NB4 (cell line): ENCODE measurements around the gene MPC2.

Experiments
- DNase-seq: peaks from one replicate; pipeline ENCODE4 v3.0.0; 2010; ENCODE audit warnings: low read depth
- H3K4me3 ChIP-seq: one replicate; pipeline ENCODE4 v1.5.1; 2011; ENCODE audit warnings: mild to moderate bottlenecking, low read depth, low read length, moderate library complexity
- MYC ChIP-seq: IDR thresholded peaks from 2 replicates; pipeline ENCODE4 v1.6.1; 2011; ENCODE audit warnings: low read depth, low read length
- POLR2A ChIP-seq: IDR thresholded peaks from 2 replicates; pipeline ENCODE4 v1.6.1; 2011; ENCODE audit warnings: mild to moderate bottlenecking; ENCODE audit not compliant: insufficient read length; ENCODE audit errors: extremely low read depth
- TF ChIP-seq, protein P1 (sequence below): IDR thresholded peaks from 2 replicates; pipeline ENCODE4 v1.6.1; 2011; ENCODE audit warnings: low read depth, low read length
- TF ChIP-seq, protein P2 (sequence below): IDR thresholded peaks from one replicate; pipeline ENCODE4 v1.5.1; 2012; ENCODE audit warnings: low read depth, low read length

Gene MPC2

DNA sequence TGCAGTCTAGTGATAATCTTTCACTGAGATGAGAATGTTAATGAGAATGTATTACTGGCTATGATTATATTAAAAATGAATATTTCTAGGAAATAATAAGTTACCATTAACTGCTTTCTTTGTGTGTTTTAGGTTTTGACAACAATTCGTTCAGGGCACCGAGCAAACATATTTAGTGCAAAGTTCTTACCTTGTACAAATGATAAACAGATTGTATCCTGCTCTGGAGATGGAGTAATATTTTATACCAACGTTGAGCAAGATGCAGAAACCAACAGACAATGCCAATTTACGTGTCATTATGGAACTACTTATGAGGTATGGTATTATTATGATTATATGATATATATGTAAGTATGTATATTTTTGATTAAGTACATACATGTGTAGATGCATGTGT, 37.8 kb upstream of the MPC2 start:
- TF ChIP-seq, protein P1, sequence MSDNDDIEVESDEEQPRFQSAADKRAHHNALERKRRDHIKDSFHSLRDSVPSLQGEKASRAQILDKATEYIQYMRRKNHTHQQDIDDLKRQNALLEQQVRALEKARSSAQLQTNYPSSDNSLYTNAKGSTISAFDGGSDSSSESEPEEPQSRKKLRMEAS = no peak
- no peak for TF ChIP-seq POLR2A
- TF ChIP-seq MYC = no peak
- TF ChIP-seq, protein P2, sequence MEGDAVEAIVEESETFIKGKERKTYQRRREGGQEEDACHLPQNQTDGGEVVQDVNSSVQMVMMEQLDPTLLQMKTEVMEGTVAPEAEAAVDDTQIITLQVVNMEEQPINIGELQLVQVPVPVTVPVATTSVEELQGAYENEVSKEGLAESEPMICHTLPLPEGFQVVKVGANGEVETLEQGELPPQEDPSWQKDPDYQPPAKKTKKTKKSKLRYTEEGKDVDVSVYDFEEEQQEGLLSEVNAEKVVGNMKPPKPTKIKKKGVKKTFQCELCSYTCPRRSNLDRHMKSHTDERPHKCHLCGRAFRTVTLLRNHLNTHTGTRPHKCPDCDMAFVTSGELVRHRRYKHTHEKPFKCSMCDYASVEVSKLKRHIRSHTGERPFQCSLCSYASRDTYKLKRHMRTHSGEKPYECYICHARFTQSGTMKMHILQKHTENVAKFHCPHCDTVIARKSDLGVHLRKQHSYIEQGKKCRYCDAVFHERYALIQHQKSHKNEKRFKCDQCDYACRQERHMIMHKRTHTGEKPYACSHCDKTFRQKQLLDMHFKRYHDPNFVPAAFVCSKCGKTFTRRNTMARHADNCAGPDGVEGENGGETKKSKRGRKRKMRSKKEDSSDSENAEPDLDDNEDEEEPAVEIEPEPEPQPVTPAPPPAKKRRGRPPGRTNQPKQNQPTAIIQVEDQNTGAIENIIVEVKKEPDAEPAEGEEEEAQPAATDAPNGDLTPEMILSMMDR = no peak
- H3K4me3 ChIP-seq = no peak overlapping the region
- no peak for DNase-seq

GRCh38 chr1:167973832-167974231, 37.0 kb upstream of the MPC2 start:
- no peak overlapping the region for H3K4me3 ChIP-seq
- DNase-seq = no peak
- TF ChIP-seq POLR2A = no peak
- TF ChIP-seq, protein P2 = no peak
- TF ChIP-seq MYC = no peak
- TF ChIP-seq, protein P1 = no peak

DNA sequence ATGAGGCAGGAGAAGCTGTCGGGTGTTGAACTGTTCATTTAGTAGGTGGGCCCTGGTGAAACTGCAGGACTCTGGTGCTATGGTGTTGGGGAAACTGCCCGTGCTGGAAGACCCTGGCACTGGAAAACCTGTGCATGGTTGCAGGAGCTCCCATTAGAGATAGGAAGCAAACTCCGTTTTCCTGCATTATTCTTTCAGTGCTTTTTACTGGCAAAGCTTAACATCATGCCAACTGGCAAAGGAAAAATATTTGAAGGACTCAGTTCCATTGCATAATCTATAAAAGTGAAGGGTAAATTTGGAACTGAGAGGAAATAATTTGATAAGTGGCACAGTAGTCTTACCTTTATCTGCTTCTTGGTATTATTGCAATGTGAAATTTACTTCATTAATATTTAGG, 31.7 kb upstream of the MPC2 start:
- TF ChIP-seq POLR2A (no peak), MYC (no peak)
- TF ChIP-seq, protein P2 = no peak
- TF ChIP-seq, protein P1 = no peak
- no peak overlapping the region for H3K4me3 ChIP-seq
- no peak for DNase-seq

GRCh38 chr1:167966050-167966449, 29.2 kb upstream of the MPC2 start:
- TF ChIP-seq, protein P2 = no peak
- TF ChIP-seq, protein P1 = no peak
- TF ChIP-seq MYC (no peak), POLR2A (no peak)
- DNase-seq = no peak
- no peak overlapping the region for H3K4me3 ChIP-seq

GRCh38 chr1:167964646-167965045, 27.8 kb upstream of the MPC2 start:
- no peak overlapping the region for H3K4me3 ChIP-seq
- TF ChIP-seq, protein P2 = no peak
- TF ChIP-seq POLR2A (no peak), MYC (no peak)
- TF ChIP-seq, protein P1 = no peak
- DNase-seq = no peak

GRCh38 chr1:167957710-167958109, 20.8 kb upstream of the MPC2 start:
- H3K4me3 ChIP-seq = no peak overlapping the region
- TF ChIP-seq, protein P1 = no peak
- TF ChIP-seq, protein P2 = no peak
- TF ChIP-seq POLR2A (no peak), MYC (no peak)
- DNase-seq = no peak
